Endodermal cell (in vitro differentiated cells): Measurements from ENCODE around the gene SREBF1. TPM values are rescaled to one million over a fixed set of nuclear protein-coding genes. Genes with fewer than 3 reads are reported as not detected.

Experiments used
- DNase-seq: peaks from one replicate; pipeline ENCODE4 v3.0.0-alpha.2; 2017
- H3K27ac ChIP-seq: 2 replicates; pipeline ENCODE4 v1.5.1; 2013; ENCODE audit warnings: mild to moderate bottlenecking, low read depth, low read length, moderate library complexity
- H3K27me3 ChIP-seq: 2 replicates; pipeline ENCODE4 v1.6.1; 2013; ENCODE audit warnings: mild to moderate bottlenecking, low read length, moderate library complexity; ENCODE audit not compliant: insufficient read depth, control insufficient read depth, poor library complexity, severe bottlenecking
- H3K36me3 ChIP-seq: 2 replicates; pipeline ENCODE4 v1.7.0; 2013; ENCODE audit warnings: mild to moderate bottlenecking, low read length, moderate library complexity; ENCODE audit not compliant: control insufficient read depth, insufficient read depth
- H3K4me1 ChIP-seq: one replicate; pipeline ENCODE4 v1.7.0; 2013; ENCODE audit warnings: low read length; ENCODE audit not compliant: control insufficient read depth, insufficient read depth
- H3K4me3 ChIP-seq: 2 replicates; pipeline ENCODE4 v1.5.1; 2013; ENCODE audit warnings: mild to moderate bottlenecking, low read length, moderate library complexity
- H3K9ac ChIP-seq: 2 replicates; pipeline ENCODE4 v1.6.1; 2013; ENCODE audit warnings: mild to moderate bottlenecking, low read length, moderate library complexity; ENCODE audit not compliant: poor library complexity, severe bottlenecking; ENCODE audit errors: extremely low read depth
- H3K9me3 ChIP-seq: 2 replicates; pipeline ENCODE4 v1.6.1; 2013; ENCODE audit warnings: mild to moderate bottlenecking, low read length, moderate library complexity; ENCODE audit not compliant: control insufficient read depth
- H3K27ac Mint-ChIP-seq: 2 replicates; pipeline ENCODE4 v1.8.0; 2020; ENCODE audit warnings: mixed read lengths
- H3K27me3 Mint-ChIP-seq: 2 replicates; pipeline ENCODE4 v1.8.0; 2021; ENCODE audit warnings: mild to moderate bottlenecking, mixed read lengths; ENCODE audit not compliant: insufficient read depth
- H3K36me3 Mint-ChIP-seq: 2 replicates; pipeline ENCODE4 v1.8.0; 2020; ENCODE audit warnings: low read depth, mixed read lengths
- H3K4me1 Mint-ChIP-seq: 2 replicates; pipeline ENCODE4 v1.8.0; 2020; ENCODE audit warnings: mixed read lengths
- H3K4me3 Mint-ChIP-seq: 2 replicates; pipeline ENCODE4 v1.8.0; 2020; ENCODE audit warnings: mild to moderate bottlenecking, moderate library complexity, mixed read lengths
- H3K9me3 Mint-ChIP-seq: 2 replicates; pipeline ENCODE4 v1.8.0; 2020; ENCODE audit warnings: mild to moderate bottlenecking, mixed read lengths
- WGBS, 2 experiments: methylation state at CpG; one replicate each; pipeline versions ENCODE4 v1.1.5 to v1.1.7; 2013; ENCODE audit warnings: missing lambda C conversion rate in 2 of 2, mixed read lengths in 1 of 2; ENCODE audit not compliant: insufficient coverage in 1 of 2, insufficient read length in 1 of 2; 5-methylcytosine and 5-hydroxymethylcytosine counted together
- total RNA-seq, 2 donors: library from RNA; stranded (reverse); fragmentation: NEBNext Ultra II Directional in 1 of 2; extraction: Animal tissue kit (Norgen Biotek cat#: 25700) in 1 of 2; gene quantifications; 2 replicates in 1 of 2; 3 replicates in 1 of 2; pipeline ENCODE4 v1.2.1, GENCODE V29; 2021
- TF ChIP-seq, protein P1 (sequence below): fragments of 200-600 bp; sonication (generic); conservative IDR thresholded peaks from 2 replicates; pipeline ENCODE4 v1.5.0; 2021; ENCODE audit warnings: antibody characterized with exemption, mild to moderate bottlenecking

SREBF1 gene
- total RNA-seq, 2 donors from 2014 or later, result 39.0 to 58.2 TPM

- peaks cover 24% of the 10 kb centered on the region for H3K36me3 ChIP-seq
- H3K4me3 ChIP-seq, result no peak overlapping the region
- H3K27ac ChIP-seq, result no peak overlapping the region
- TF ChIP-seq, protein P1, sequence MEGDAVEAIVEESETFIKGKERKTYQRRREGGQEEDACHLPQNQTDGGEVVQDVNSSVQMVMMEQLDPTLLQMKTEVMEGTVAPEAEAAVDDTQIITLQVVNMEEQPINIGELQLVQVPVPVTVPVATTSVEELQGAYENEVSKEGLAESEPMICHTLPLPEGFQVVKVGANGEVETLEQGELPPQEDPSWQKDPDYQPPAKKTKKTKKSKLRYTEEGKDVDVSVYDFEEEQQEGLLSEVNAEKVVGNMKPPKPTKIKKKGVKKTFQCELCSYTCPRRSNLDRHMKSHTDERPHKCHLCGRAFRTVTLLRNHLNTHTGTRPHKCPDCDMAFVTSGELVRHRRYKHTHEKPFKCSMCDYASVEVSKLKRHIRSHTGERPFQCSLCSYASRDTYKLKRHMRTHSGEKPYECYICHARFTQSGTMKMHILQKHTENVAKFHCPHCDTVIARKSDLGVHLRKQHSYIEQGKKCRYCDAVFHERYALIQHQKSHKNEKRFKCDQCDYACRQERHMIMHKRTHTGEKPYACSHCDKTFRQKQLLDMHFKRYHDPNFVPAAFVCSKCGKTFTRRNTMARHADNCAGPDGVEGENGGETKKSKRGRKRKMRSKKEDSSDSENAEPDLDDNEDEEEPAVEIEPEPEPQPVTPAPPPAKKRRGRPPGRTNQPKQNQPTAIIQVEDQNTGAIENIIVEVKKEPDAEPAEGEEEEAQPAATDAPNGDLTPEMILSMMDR, result no peak
- Mint-ChIP-seq H3K4me1 (peaks cover 16% of the 10 kb centered on the region), H3K9me3 (no peaks in the 10 kb centered on the region), H3K27ac (no peak overlapping the region), H3K4me3 (no peak overlapping the region), H3K27me3 (no peaks in the 10 kb centered on the region), H3K36me3 (peaks cover 17% of the 10 kb centered on the region)
- DNase-seq, result no peak
- 92 to 97% methylated on average over 2 to 3 of the region's 3 CpGs for WGBS, 2 experiments
- H3K27me3 ChIP-seq, result no peaks in the 10 kb centered on the region
- H3K4me1 ChIP-seq, result peaks cover 21% of the 10 kb centered on the region
- H3K9me3 ChIP-seq, result no peaks in the 10 kb centered on the region
- H3K9ac ChIP-seq, result no peak overlapping the region
These were observed 14.2 kb downstream of the SREBF1 start for GRCh38 chr17:17822616-17823015.

- no peak for DNase-seq
- peaks cover 16% of the 10 kb centered on the region for H3K4me1 Mint-ChIP-seq
- TF ChIP-seq, protein P1, result no peak
- no peaks in the 10 kb centered on the region for H3K27me3 ChIP-seq
- WGBS, 2 experiments, result 79 to 100% methylated on average over 1 of the region's 1 CpG
- H3K4me3 ChIP-seq, result no peak overlapping the region
- no peak overlapping the region for H3K27ac ChIP-seq
- H3K4me1 ChIP-seq, result peaks cover 21% of the 10 kb centered on the region
- no peak overlapping the region for H3K27ac Mint-ChIP-seq
- peaks cover 24% of the 10 kb centered on the region for H3K36me3 ChIP-seq
- H3K4me3 Mint-ChIP-seq, result no peak overlapping the region
- no peaks in the 10 kb centered on the region for H3K27me3 Mint-ChIP-seq
- H3K9ac ChIP-seq, result no peak overlapping the region
- H3K36me3 Mint-ChIP-seq, result peaks cover 22% of the 10 kb centered on the region
- H3K9me3 Mint-ChIP-seq, result no peaks in the 10 kb centered on the region
- no peaks in the 10 kb centered on the region for H3K9me3 ChIP-seq
These were observed 14.6 kb downstream of the SREBF1 start for GRCh38 chr17:17822189-17822588.

DNA sequence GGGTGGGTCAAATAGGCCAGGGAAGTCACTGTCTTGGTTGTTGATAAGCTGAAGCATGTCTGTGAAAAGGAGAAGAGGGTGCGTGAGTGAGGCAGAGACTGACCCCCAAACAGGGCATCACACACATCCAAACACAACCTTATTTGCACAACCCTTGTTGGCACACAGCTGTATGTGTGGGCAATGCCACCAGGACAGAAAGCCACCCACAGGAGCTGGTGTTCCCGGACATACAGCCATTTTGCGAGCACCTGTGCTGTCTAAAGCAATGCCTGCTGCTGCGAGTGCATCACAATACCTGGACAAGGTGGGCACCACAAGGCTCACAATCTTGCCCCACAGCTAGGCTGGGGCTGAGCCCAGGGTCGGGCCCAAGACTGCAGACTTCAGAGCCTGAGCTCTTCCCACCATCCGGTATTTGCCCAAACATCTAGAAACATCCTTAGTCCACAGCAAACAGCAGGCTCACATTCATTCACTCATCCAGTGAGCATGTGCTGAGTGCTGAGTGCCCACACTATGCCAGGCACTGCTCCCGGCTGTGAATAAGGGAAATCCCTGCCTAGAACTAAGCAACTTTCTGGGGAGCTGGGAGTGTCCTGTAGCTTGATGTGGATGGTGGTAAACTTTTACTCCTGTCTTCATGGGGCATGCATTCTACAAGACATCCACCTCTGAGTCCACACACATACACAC, 16.2 kb downstream of the SREBF1 start:
- no peaks in the 10 kb centered on the region for H3K27me3 Mint-ChIP-seq
- H3K27ac Mint-ChIP-seq, result no peak overlapping the region
- H3K4me1 Mint-ChIP-seq, result peaks cover 16% of the 10 kb centered on the region
- peaks cover 29% of the 10 kb centered on the region for H3K36me3 Mint-ChIP-seq
- H3K27me3 ChIP-seq, result no peaks in the 10 kb centered on the region
- DNase-seq, result no peak
- H3K4me3 ChIP-seq, result no peak overlapping the region
- TF ChIP-seq, protein P1, result no peak
- no peak overlapping the region for H3K4me3 Mint-ChIP-seq
- WGBS, 2 experiments, result 88 to 91% methylated on average over 3 to 7 of the region's 7 CpGs
- H3K9me3 Mint-ChIP-seq, result no peaks in the 10 kb centered on the region
- peaks cover 21% of the 10 kb centered on the region for H3K4me1 ChIP-seq
- no peaks in the 10 kb centered on the region for H3K9me3 ChIP-seq
- no peak overlapping the region for H3K9ac ChIP-seq
- peaks cover 25% of the 10 kb centered on the region for H3K36me3 ChIP-seq
- no peak overlapping the region for H3K27ac ChIP-seq
